Measurements from ENCODE around the gene CRADD. TPM values are rescaled to one million over a fixed set of nuclear protein-coding genes. Genes with fewer than 3 reads are reported as not detected.
A peak's percentile ranks its signal among the peaks of the same experiment; 100 is the strongest.

Gene CRADD
- total and polyA plus RNA-seq, 2 of the 4 experiments (the other 2 are of a cell fraction) = 11.1 to 14.0 TPM

DNA sequence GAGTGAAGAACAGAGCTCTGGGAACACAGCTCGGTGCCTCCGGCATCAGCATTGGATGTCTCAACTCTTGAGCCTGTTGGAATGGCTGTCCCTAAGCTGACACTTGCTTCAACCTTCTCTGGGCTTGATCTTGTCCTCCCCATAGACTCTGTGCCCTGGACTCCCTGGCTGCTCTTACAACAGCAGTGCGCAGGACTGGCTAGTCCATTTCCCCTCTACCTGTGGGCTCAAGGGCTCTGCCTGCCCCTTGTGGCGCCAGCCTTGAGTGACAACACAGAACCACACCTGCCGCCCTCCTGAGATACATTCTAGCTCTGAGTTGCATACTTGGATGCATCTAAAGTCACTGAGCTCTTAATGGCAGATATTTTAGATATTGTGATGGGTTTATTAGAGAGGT, 6.2 kb downstream of the CRADD start:
- intact Hi-C loops (cut with micrococcal nuclease) = loop anchor here (10.0 kb wide), 1 partner anchor 179 kb away; no protein-coding TSS in a partner anchor

More for the DNA sequence above, 6.2 kb downstream of the CRADD start:
- dilution Hi-C loops (cut with HindIII; ENCODE audit: low sequenced_read_pairs, unreplicated experiment) = no loop called here
- Histone ChIP-seq H2BK15ac (ENCODE audit: low read depth, low read length) (0 out of 3 replicates have a peak overlapping the region, but pooled peaks have one; percentile 53), H4K91ac (ENCODE audit: insufficient read depth, low read depth, low read length) (no peak overlapping the region), H4K5ac (ENCODE audit: low read depth, low read length) (no peak overlapping the region), H3K9me1 (ENCODE audit: insufficient read depth, low read length) (peaks cover 11% of the 10 kb centered on the region), H2AK9ac (replicated peaks; ENCODE audit: low read depth, low read length, poor library complexity) (no peak overlapping the region), H2AK5ac (ENCODE audit: low read depth, low read length) (peak overlapping the region; percentile 37; the same call in 1 of the 2 replicates), H3K27me3 (ENCODE audit: control insufficient read depth, insufficient read depth, low read length) (no peaks in the 10 kb centered on the region), H3K18ac (ENCODE audit: low read depth, low read length) (no peak overlapping the region), H3K4me2 (ENCODE audit: low read depth, low read length) (no peak overlapping the region), H3K4me3 (ENCODE audit: insufficient read depth, low read depth, low read length) (no peak overlapping the region), H3K14ac (replicated peaks; ENCODE audit: low read depth, low read length) (no peak overlapping the region), H3K56ac (ENCODE audit: extremely low read depth, insufficient read depth, low read length) (no peak overlapping the region), H2AFZ (replicated peaks; ENCODE audit: low read length, poor library complexity) (peak overlapping the region; percentile 46), H4K20me1 (ENCODE audit: insufficient read depth, low read length) (no peaks in the 10 kb centered on the region), H3K27ac (ENCODE audit: insufficient read depth, low read length) (no peak overlapping the region), H2BK20ac (ENCODE audit: low read depth, low read length) (no peak overlapping the region), H3K9ac (ENCODE audit: low read depth, low read length) (no peak overlapping the region), H3K4ac (ENCODE audit: low read depth, low read length) (0 out of 2 replicates have a peak overlapping the region, but pooled peaks have one; percentile 5), H3K4me1 (ENCODE audit: control insufficient read depth, insufficient read depth, low read length) (no peaks in the 10 kb centered on the region), H4K8ac (ENCODE audit: low read depth in 2 of 2, low read length in 2 of 2) (no peak overlapping the region; a peak in 1 of 4 replicates), H3K79me1 (ENCODE audit: low read depth in 1 of 2, low read length in 2 of 2) (peaks cover 14 to 30% of the 10 kb centered on the region in 2 experiments), H2BK5ac (ENCODE audit: low read depth, low read length, poor library complexity, severe bottlenecking) (no peak overlapping the region), H3K23ac (ENCODE audit: low read depth, low read length) (no peak overlapping the region), H3K36me3 (ENCODE audit: control insufficient read depth, insufficient read depth, low read length) (no peaks in the 10 kb centered on the region), H3K9me3 (ENCODE audit: control insufficient read depth, insufficient read depth, low read length) (no peaks in the 10 kb centered on the region), H2BK120ac (ENCODE audit: low read depth, low read length) (no peak overlapping the region)
- TF ChIP-seq CEBPB (IDR thresholded peaks at IDR 0.05; ENCODE audit: low read depth, low read length) = no peak
- ChIA-PET CTCF (no interaction called here), POLR2A (ENCODE audit: unreplicated experiment) (no interaction called here)
- BruUV-seq (replicated peaks) = no TSS peak
- ATAC-seq (ENCODE audit: low read depth) (no peak), DNase-seq (no peak)
- 100% methylated on average over 1 of the region's 5 CpGs; no CpG with 5 or more reads in 1 of the 2 experiments for WGBS, 2 experiments (ENCODE audit: extremely low coverage in 2 of 2, insufficient read length in 1 of 2)
- in situ Hi-C loops (cut with MboI; ENCODE audit: low sequenced_read_pairs) = no loop called here

Measured in IMR-90 (cell line).